Forelimb muscle (tissue), 1 donor: ENCODE results near the gene ANKRD12. TPM values are rescaled to one million over a fixed set of nuclear protein-coding genes. Genes with fewer than 3 reads are reported as not detected.
"Not testable (repeated sequence)": the region's sequence is repeated elsewhere in the genome, so short reads cannot be mapped to it uniquely, and the experiment has no call there.

ENCODE experiments used
- DNase-seq: peaks from one replicate; pipeline ENCODE4 v3.0.0-alpha.2; 2013; ENCODE audit warnings: low read depth
- polyA plus RNA-seq: library from polyadenylated mRNA; unstranded; fragments of 120-200 nt; gene quantifications from one replicate; pipeline ENCODE4 v1.2.1, GENCODE V29; 2013; ENCODE audit not compliant: insufficient read length

Gene ANKRD12
- polyA plus RNA-seq, 1 donor = 18.9 TPM

DNA sequence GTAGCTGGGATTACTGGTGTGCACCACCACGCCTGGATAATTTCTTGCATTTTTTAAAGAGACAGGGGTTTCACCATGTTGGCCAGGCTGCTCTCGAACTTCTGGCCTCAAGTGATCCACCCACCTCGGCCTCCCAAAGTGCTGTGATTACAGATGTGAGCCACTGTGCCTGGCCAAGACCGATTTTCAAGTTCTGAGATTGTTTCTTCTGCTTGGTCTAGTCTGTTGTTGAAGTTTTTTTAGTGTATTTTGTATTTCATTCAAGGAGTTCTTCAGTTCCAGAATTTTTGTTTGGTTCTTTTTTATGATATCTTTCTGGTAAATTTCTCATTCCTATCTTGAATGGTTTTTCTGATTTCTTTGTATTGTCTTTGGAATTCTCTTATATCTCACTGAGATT, 96.4 kb downstream of the ANKRD12 start:
- no peak for DNase-seq

DNA sequence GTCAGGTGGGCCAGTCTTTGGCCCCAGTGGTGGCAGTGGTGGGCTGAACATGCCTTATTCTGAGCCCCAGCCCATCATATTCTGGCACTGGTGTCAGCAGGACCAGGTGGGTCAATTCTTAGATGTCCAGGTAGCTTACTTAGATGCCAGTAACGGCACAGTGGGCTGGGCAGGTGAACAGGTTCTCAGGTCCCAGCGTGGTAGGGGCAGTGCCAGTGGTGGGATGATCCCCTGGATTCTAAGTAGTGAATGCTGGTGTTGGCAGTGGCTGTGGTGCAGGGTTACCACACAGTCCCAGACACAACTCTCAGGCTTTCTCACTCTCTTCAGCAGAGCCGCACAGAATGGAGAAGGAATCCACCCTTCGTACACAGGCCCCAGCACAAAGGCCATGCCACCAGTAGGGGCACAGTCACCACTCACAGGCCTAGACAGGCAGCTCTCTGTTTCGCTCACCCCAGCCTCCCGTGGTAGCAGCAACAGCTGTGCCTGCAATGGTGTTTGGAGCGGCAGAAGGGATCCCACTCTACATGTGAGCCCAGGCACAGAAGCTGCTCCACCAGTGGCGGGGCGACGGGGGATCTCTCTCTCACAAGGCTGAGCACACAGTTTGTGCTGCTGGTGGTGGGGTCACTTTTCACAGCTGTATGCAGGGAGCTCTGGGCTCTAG, 97.3 kb downstream of the ANKRD12 start:
- DNase-seq = no peak

- no peak for DNase-seq
Observed at GRCh38 chr18:9234528-9234927, 97.9 kb downstream of the ANKRD12 start.

DNA sequence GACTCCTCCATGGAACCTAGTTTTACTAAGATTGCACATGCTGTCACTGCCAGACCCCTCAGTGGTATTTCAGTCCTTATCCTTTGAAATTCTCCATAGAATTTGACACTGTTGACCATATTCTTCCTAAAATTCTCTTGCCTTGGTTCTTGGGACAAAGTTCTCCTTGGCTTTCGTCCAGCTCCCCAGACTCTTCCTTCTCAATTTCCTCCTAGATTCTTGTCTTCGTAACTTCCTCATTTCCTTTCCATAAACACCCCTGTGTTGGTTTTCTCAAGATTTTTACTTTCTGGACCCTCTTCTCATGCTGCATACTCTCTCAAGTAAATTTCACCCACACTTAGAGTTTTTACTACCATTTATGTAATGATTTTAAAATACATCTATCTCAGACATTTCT, 101.4 kb downstream of the ANKRD12 start:
- DNase-seq = no peak

GRCh38 chr18:9239720-9240119, 103.1 kb downstream of the ANKRD12 start:
- no peak for DNase-seq

- no peak for DNase-seq
Observed at GRCh38 chr18:9240270-9240669, 103.7 kb downstream of the ANKRD12 start.

DNA sequence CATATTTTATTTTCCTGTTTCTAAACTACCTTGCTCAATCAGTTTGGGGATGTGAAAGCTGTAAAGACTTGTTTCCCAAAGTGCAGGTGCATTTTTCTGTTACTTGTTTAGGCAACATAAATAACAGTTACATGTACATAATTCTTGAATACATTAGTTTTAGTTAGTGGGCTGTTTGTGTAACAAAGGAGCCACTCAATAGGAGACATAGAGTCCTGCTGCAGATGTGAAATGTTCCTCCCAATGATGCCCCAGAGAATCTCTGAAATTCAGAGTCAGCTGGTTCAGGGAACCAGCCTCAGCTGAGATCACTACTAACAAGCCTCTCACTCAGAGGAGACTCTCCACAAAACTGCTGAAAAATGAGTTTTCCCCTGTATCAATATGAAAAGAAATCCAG, 106.4 kb downstream of the ANKRD12 start:
- DNase-seq = no peak

DNA sequence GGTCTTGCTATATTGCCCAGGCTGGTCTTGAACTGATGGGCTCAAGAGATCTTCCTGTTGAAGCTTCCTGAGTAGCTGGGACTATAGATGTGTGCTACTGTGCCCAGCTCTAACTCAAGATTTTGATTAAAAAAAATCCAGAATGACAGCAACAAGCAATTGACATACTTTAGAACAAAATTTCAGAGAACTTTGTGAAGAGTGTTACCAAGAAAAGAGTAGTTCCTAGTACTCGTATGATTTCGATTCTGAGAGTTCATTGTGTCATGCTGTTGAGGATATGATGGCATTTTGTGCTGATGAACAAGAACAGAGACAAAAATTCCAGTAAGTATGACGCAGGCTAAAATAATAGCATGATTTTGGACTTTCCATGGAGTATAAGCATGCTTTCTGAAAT, 107.8 kb downstream of the ANKRD12 start:
- DNase-seq = no peak

GRCh38 chr18:9248661-9249060, 112.1 kb downstream of the ANKRD12 start:
- DNase-seq = no peak

DNA sequence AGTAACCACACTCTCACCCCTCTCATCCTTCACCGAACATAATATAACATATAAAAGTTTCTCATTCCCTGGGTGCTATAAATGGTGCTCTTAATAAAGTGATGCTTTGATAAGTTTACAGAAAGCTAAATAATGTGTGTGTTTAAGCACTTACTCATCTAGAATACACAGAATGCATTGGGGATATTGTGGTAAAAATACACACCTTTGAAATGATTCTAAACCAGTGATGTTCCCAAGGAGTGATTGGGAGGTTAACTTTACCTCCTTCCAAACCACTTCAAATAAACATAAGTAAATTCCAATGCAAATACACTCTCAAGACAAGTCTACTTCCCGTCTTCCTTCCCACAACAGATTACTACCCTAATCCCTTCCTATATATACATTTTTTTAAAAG, 112.7 kb downstream of the ANKRD12 start:
- no peak for DNase-seq

- no peak for DNase-seq
Observed at GRCh38 chr18:9259173-9259572, 122.6 kb downstream of the ANKRD12 start.

DNA sequence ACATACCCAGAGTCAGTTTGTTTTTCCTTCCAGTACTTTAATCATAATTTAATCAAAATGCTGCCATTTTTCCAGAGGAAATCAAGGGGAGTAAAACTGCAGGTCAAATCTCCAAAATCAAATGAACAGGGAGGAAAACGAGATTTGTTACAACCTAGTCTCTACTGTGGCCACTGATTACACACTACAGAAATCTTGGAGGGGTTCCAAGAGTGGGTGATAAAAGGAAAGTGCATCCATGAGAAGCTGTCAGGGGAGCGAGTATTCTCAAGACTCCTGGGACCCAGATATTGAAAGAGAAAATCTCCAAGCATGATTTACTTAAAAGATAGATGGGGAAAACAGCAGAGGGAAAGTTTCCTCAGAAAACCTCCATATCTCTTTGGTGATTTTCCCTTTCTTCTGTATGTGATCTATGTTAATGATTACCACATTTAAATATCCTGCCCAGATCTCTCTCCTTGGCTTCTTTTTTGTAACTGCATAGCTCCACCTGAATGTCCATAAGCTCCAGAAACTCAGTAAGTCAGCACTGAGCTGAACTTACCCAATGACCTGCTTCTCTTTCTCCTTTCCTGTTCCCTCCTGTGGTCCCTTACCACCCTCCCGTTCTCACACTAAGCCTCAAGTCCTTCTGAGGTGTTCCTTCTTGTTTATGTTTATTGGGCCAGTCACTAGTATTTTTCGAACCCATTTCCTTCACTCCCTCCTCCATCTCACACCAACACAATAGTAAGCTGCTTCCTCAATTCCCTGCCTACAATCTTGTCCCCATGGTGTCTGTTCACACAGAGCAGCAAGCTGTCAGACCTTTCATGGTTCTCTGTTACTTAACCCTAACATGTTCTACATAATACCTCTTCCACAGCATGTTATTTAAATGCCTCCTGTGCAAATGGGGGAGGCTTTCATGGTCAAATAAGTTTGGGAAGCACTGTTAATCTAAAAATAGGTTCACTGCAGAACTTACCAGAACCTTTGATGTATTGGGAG, 124.1 kb downstream of the ANKRD12 start:
- DNase-seq = no peak

DNA sequence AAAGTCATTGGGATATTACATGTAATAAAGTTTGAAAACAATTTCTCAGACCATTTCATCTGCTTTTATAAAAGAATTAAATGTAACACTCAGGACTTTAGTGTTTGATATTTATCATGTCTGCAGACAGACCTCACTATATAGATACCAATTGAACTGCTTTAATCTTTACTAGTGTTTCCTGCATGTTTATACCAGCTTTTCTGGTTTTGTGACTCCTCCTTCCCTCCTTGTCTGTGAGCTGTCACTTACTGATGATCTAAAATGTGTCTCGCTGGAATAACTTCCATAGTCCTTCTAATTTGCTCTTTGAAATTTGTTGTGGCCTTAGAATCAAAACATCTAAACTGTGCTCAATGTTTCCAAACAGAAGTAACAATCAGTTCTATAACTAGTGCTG, 126.7 kb downstream of the ANKRD12 start:
- DNase-seq = no peak

- not testable (repeated sequence) for DNase-seq
Observed at GRCh38 chr18:9264797-9265196, 128.2 kb downstream of the ANKRD12 start.

DNA sequence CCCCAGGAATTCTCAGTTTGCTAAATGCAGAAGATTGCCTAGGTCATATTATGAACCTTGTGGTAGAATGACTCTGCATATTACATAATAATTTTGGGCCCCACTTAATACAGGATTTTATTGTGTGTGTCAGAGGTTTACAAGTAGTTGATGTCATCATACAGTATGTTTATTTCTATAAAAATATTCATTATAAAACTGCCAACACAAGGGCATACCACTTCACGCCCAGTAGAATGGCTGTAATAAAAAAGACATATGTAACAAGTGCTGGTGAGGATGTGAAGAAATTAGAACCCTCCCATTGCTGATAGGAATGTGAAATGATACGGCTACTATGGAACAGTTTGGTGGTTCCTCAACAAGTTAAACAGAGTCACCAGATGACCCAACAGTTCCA, 136.6 kb downstream of the ANKRD12 start:
- no peak for DNase-seq

GRCh38 chr18:9275890-9276289, 139.3 kb downstream of the ANKRD12 start:
- DNase-seq = no peak

- no peak for DNase-seq
Observed at GRCh38 chr18:9278028-9278427, 141.4 kb downstream of the ANKRD12 start.

- DNase-seq = no peak
Observed at GRCh38 chr18:9280849-9281248, 144.3 kb downstream of the ANKRD12 start.

- no peak for DNase-seq
Observed at GRCh38 chr18:9281780-9282179, 145.2 kb downstream of the ANKRD12 start.

GRCh38 chr18:9283791-9284190, 147.2 kb downstream of the ANKRD12 start:
- DNase-seq = no peak

DNA sequence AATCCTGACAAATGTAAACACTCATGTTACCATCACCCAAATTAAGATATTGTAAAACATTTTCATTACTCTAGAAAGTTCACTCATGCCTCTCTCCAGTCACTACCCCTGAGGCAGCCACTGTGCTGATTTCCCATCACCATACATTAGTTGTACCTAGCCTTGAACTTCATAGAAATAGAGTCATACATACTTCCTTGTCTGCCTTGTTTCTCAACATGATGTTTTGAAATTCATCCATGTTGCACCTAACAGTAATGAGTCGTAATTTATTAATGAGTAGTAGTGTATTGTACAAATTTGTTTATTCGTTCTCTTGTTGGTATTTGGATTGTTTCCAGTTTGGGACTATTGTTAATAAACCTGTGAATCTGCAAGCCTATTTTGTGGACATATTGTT, 149.0 kb downstream of the ANKRD12 start:
- DNase-seq = no peak

GRCh38 chr18:9287036-9287435, 150.5 kb downstream of the ANKRD12 start:
- DNase-seq = no peak

DNA sequence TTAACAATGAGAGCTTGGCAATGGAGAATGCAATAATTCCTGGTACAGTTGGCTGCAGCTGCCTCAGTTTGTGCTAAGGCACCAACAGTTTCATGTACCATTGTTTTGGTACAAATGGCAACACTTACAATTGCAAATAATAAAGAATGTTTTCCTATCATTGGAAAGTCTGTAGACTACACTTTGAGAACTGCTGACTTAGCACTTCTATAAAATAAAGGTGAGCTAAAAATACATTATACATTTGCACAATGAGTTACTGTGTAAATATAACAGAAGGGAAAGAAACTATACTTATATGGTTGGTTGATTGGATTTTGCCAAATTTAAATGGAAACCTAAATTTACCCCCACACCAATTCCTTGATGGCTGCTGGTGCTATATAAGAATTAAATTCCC, 153.1 kb downstream of the ANKRD12 start:
- no peak for DNase-seq
